ENCODE results near the gene TMIE.

Gene TMIE

DNA sequence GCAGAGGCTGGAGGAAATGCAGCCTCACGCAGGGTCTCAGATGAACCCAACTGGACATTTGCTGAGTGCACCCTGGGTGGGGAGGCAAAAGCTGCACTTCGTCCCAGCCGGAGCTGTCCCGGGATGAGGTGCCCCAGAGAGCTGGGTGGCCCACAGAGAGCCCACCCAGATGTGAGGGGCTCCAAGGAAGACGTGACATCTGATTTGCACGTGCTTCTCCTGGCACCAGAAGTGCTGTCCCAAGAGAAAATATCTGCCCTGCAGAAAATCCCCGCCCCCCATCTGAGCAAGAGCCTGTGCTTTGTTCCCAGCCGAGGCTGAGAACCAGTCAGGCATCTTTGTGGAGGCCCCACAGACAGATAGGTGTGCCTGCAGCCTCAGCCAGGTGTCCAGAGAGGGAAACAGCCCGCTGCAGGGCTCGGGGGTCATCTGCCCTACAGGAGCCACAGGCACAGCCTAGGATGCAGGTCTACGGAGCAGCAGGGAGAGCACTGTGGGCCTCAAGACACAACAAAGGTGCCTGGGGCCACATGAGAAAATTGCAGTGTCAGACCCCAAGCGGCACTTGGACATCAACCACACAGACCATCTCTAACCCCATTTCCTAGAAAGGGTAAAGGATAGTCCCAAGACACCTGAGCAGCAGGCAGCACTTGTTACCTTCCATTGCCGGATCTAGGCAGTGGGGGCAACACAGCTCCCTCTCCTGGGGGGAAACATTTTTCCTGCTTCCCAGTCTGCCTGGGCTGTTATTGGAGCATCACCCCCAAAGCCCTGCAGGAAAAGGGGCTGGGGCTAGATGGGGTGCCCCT is 5.8 kb downstream of the TMIE start:
- no peaks in the 10 kb centered on the region for H3K27me3 Mint-ChIP-seq

DNA sequence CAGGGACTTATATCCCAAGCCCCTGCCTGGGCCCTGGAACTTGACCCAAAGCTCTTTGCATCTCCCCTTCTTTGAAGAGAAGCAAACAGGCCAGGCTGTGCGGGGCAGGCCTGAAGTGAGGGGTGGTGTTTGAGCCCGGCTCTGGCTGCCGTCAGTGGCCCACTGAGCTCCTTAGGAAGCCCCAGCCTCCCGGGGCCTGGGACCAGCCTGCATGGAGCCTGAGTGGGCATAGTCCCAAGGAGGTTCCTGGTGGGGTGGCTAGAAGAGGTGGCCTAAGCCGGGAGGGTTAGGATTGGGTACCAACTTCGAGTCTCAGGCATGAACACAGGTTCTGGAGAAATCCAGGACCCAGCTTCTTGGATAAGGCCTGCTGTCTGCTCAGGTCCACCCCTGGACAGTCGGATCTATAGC is 6.4 kb downstream of the TMIE start:
- Mint-ChIP-seq H3K4me3 (no peak overlapping the region), H3K9me3 (ENCODE audit: low read depth) (no peaks in the 10 kb centered on the region), H3K36me3 (no peaks in the 10 kb centered on the region), H3K4me1 (ENCODE audit: low read depth) (no peaks in the 10 kb centered on the region), H3K27me3 (no peaks in the 10 kb centered on the region), H3K27ac (no peak overlapping the region)

More for the DNA sequence above, 5.8 kb downstream of the TMIE start:
- no peak overlapping the region for H3K4me3 Mint-ChIP-seq
- no peaks in the 10 kb centered on the region for H3K36me3 Mint-ChIP-seq
- no peaks in the 10 kb centered on the region for H3K9me3 Mint-ChIP-seq (ENCODE audit: low read depth)
- no peaks in the 10 kb centered on the region for H3K4me1 Mint-ChIP-seq (ENCODE audit: low read depth)
- no peak overlapping the region for H3K27ac Mint-ChIP-seq

- Mint-ChIP-seq H3K36me3 (no peaks in the 10 kb centered on the region), H3K4me1 (ENCODE audit: low read depth) (no peaks in the 10 kb centered on the region), H3K27ac (no peak overlapping the region), H3K4me3 (no peak overlapping the region), H3K27me3 (no peaks in the 10 kb centered on the region), H3K9me3 (ENCODE audit: low read depth) (no peaks in the 10 kb centered on the region)
Measured at GRCh38 chr3:46708401-46709156, 7.4 kb downstream of the TMIE start.

DNA sequence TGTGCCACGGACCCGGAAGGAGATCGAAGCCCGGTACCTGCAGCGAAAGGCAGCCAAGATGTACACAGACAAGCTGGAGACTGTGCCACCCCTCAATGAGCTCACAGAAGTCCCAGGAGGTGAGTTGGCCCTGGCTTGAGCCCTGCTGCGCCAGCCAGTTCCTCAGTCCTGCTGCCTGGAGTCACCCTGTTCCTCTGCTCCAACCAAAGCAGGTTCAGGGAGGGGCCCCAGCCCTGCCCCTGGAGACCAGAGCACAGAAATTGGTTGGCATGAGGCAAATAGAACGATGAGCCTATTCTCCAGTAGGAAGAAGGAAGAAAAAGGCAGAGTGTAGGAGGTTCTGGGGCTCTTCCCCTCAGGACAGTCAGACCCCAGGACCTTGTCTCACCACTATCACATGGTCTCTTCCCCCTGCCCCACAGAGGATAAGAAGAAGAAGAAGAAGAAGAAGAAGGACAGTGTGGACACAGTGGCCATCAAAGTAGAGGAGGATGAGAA is 8.0 kb downstream of the TMIE start:
- H3K36me3 Mint-ChIP-seq, result no peaks in the 10 kb centered on the region
- H3K27ac Mint-ChIP-seq, result no peak overlapping the region
- no peaks in the 10 kb centered on the region for H3K9me3 Mint-ChIP-seq (ENCODE audit: low read depth)
- no peak overlapping the region for H3K4me3 Mint-ChIP-seq
- no peaks in the 10 kb centered on the region for H3K27me3 Mint-ChIP-seq
- H3K4me1 Mint-ChIP-seq (ENCODE audit: low read depth), result no peaks in the 10 kb centered on the region

GRCh38 chr3:46709721-46710120 is 8.5 kb downstream of the TMIE start:
- no peaks in the 10 kb centered on the region for H3K4me1 Mint-ChIP-seq (ENCODE audit: low read depth)

DNA sequence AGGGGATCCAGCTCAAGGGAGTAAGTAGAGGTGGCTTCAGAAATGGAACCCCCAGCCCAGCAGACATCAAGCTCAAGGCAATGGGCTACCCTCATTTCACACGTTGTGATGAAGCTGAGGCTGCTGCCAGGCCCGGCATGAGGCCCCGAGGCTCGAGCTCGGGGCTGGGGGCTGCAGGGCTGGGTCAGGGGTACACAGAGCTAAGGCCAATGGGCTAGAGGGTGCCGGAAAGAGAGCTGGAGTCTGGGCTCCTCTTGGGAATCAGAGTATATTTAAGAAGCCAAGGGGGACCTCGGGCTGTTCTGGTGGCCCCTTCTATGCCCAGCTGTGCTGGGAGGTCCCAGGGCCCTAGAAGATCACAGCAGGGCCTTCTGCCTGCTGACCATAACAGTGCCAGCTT is 9.0 kb downstream of the TMIE start:
- Mint-ChIP-seq H3K36me3 (no peaks in the 10 kb centered on the region), H3K27me3 (no peaks in the 10 kb centered on the region), H3K27ac (no peak overlapping the region), H3K4me3 (no peak overlapping the region), H3K9me3 (ENCODE audit: low read depth) (no peaks in the 10 kb centered on the region), H3K4me1 (ENCODE audit: low read depth) (no peaks in the 10 kb centered on the region)

More at GRCh38 chr3:46709721-46710120, 8.5 kb downstream of the TMIE start:
- H3K27me3 Mint-ChIP-seq, result no peaks in the 10 kb centered on the region
- no peaks in the 10 kb centered on the region for H3K9me3 Mint-ChIP-seq (ENCODE audit: low read depth)
- H3K4me3 Mint-ChIP-seq, result no peak overlapping the region
- no peak overlapping the region for H3K27ac Mint-ChIP-seq
- no peaks in the 10 kb centered on the region for H3K36me3 Mint-ChIP-seq

DNA sequence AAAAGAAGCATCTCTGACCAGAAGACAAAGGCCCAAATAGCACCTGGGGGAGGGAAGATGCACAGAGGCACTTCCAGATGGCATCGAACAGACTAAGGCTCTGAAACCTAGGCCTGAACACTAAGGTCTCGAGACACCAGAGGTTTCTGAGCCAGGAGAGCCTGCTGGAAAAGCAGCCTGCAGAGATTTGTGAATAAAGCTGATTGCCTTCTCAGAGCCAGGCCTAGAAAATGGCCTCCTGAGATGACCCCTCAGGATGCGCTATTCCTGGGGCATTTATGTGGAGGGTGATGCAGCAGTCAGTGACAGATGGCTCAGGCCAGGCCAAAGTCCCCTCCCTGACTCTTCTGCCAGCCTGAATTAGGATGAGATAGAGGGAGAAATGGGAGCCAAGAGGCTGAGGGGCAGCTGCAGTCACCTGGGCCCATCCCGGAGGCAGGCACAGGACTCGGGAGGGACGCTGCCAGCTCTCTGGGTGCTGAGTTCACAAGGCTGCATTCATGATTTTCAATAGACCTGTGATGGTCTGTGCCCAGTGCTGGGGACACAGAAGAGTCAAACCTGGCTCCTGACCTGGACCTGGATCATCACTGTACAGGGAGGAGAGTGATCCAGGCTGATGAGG is 9.6 kb downstream of the TMIE start:
- Mint-ChIP-seq H3K27me3 (no peaks in the 10 kb centered on the region), H3K36me3 (no peaks in the 10 kb centered on the region), H3K4me1 (ENCODE audit: low read depth) (no peaks in the 10 kb centered on the region), H3K9me3 (ENCODE audit: low read depth) (no peaks in the 10 kb centered on the region), H3K4me3 (no peak overlapping the region), H3K27ac (no peak overlapping the region)

DNA sequence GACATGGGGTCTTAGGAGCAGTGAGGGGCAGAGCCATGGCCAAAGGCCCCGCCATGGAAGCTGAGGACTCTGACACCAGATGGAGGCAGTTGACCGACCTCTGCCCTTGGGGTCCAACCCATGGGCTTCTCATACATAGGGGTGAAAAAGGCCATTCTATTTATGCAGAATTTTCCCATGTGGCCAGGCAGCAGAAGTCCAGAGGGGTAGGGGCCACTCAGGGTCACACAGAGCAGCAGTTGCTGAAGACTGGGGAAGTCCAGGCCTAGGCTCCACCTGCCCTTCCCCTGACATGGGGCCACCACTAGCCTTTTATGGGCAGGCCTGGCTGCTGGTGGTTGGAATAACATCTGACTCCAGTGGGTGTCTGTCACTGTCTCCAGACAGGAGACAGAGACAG is 10.1 kb downstream of the TMIE start:
- Mint-ChIP-seq H3K27ac (no peak overlapping the region), H3K4me1 (ENCODE audit: low read depth) (no peaks in the 10 kb centered on the region), H3K9me3 (ENCODE audit: low read depth) (no peaks in the 10 kb centered on the region), H3K36me3 (no peaks in the 10 kb centered on the region), H3K4me3 (no peak overlapping the region), H3K27me3 (no peaks in the 10 kb centered on the region)

- H3K4me1 Mint-ChIP-seq (ENCODE audit: low read depth), result no peaks in the 10 kb centered on the region
- no peaks in the 10 kb centered on the region for H3K27me3 Mint-ChIP-seq
- H3K4me3 Mint-ChIP-seq, result no peak overlapping the region
- no peaks in the 10 kb centered on the region for H3K9me3 Mint-ChIP-seq (ENCODE audit: low read depth)
- H3K27ac Mint-ChIP-seq, result no peak overlapping the region
- H3K36me3 Mint-ChIP-seq, result no peaks in the 10 kb centered on the region
Measured at GRCh38 chr3:46711760-46712159, 10.6 kb downstream of the TMIE start.

- H3K4me3 Mint-ChIP-seq, result no peak overlapping the region
- no peak overlapping the region for H3K27ac Mint-ChIP-seq
- H3K36me3 Mint-ChIP-seq, result no peaks in the 10 kb centered on the region
Measured at GRCh38 chr3:46712191-46713049, 11.2 kb downstream of the TMIE start.

GRCh38 chr3:46713050-46713897 is 12.1 kb downstream of the TMIE start:
- H3K27ac Mint-ChIP-seq, result no peak overlapping the region
- no peaks in the 10 kb centered on the region for H3K9me3 Mint-ChIP-seq (ENCODE audit: low read depth)
- H3K4me3 Mint-ChIP-seq, result no peak overlapping the region
- H3K4me1 Mint-ChIP-seq (ENCODE audit: low read depth), result no peaks in the 10 kb centered on the region
- no peaks in the 10 kb centered on the region for H3K36me3 Mint-ChIP-seq
- peaks cover 4% of the 10 kb centered on the region for H3K27me3 Mint-ChIP-seq

More at GRCh38 chr3:46712191-46713049, 11.2 kb downstream of the TMIE start:
- H3K9me3 Mint-ChIP-seq (ENCODE audit: low read depth), result no peaks in the 10 kb centered on the region
- H3K4me1 Mint-ChIP-seq (ENCODE audit: low read depth), result no peaks in the 10 kb centered on the region
- no peaks in the 10 kb centered on the region for H3K27me3 Mint-ChIP-seq

DNA sequence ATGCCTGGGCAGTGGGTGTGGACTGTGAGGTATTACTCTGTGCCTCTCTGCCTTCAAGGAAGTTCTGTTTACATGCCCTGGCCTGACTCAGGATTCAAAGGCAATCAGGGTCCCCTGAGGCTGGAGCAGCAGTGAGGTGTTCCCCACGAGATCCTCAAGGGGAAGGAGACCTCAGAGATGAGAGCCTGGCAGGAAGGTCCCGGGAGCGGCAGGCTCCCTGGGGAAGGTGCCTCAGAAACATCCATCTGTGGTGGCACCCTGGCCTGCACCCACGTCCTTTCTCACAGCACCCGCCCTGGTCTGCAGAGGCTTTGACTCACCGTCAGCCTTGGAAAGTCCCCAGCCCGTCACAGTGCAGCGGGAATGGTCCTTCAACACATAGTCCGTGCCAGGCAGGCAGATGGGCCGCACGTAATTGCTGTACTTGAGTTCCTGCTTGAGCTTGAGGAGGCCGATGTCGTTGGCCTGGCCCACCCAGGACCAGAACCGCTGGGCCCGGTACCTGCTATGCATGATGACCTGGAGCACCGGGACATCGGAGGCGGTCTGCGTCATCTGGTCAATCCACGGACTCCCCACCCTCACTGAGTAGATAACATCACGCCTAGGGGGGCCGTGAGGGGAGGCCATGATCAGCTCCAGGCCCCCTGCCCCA is 12.8 kb downstream of the TMIE start:
- H3K36me3 Mint-ChIP-seq, result no peaks in the 10 kb centered on the region
- H3K27me3 Mint-ChIP-seq, result peaks cover 6% of the 10 kb centered on the region
- H3K27ac Mint-ChIP-seq, result no peak overlapping the region
- no peaks in the 10 kb centered on the region for H3K4me1 Mint-ChIP-seq (ENCODE audit: low read depth)
- H3K9me3 Mint-ChIP-seq (ENCODE audit: low read depth), result no peaks in the 10 kb centered on the region
- no peak overlapping the region for H3K4me3 Mint-ChIP-seq

DNA sequence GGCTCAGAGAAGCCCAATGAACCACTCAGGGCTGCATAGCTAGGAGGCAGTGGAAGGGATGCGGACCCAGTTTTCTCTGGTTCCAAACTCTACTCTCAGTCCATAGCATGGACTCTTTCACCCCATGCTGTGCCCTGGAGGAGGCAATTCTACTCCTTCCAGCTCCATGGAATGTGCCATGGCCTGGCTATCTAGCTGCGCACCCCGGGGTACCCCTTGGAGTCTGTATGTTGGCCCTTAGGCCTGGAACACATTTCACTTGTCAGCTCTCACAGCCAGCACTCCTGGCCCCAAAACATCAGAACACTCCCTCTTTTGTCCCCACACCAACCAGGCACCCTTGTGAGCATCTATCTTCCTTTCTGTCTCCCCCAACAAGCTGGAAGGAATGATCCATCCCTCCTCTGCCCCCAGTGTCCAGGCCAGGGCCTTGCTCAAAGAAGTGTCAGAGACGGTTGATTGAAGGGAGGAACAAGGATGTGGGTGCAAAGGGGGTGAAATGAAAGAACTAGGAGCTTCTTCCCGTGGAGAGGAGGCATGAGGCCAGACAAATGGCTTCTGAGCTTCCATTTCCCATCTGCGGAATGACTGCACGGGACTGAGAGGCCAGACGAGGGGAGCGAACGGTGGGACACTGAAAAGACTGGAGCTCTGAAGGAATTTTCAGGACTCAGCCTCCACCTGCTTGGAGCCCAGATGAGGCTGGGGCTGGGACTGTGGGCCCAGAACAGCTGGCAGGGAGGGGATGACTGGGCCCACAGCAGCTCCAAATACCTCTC is 13.7 kb downstream of the TMIE start:
- Mint-ChIP-seq H3K4me3 (no peak overlapping the region), H3K36me3 (no peaks in the 10 kb centered on the region), H3K27me3 (peaks cover 9% of the 10 kb centered on the region), H3K4me1 (ENCODE audit: low read depth) (no peaks in the 10 kb centered on the region), H3K27ac (no peak overlapping the region), H3K9me3 (ENCODE audit: low read depth) (no peaks in the 10 kb centered on the region)

Data from activated naive CD8-positive, alpha-beta T cell (primary cell).